ENCODE data around the gene ACSL1.

ACSL1 gene

GRCh38 chr4:184765473-184766340, 60.1 kb downstream of the ACSL1 start:
- TF ChIP-seq CTCF (conservative IDR thresholded peaks at IDR 0.05), result no peak
- TF ChIP-seq ZFX (IDR thresholded peaks at IDR 0.05), result no peak
- H3K27ac ChIP-seq, result no peak overlapping the region

- no peak overlapping the region for H3K27ac ChIP-seq
- TF ChIP-seq ZFX (IDR thresholded peaks at IDR 0.05), result no peak
- no peak for TF ChIP-seq CTCF (conservative IDR thresholded peaks at IDR 0.05)
These were observed 61.2 kb downstream of the ACSL1 start for GRCh38 chr4:184764601-184765000.

GRCh38 chr4:184763150-184763780, 62.5 kb downstream of the ACSL1 start:
- no peak overlapping the region for H3K27ac ChIP-seq
- TF ChIP-seq CTCF (conservative IDR thresholded peaks at IDR 0.05) (no peak), ZFX (IDR thresholded peaks at IDR 0.05) (no peak)

GRCh38 chr4:184762100-184762499, 63.7 kb downstream of the ACSL1 start:
- TF ChIP-seq CTCF (conservative IDR thresholded peaks at IDR 0.05) (no peak), ZFX (IDR thresholded peaks at IDR 0.05) (no peak)
- no peak overlapping the region for H3K27ac ChIP-seq

- TF ChIP-seq CTCF (conservative IDR thresholded peaks at IDR 0.05) (no peak), ZFX (IDR thresholded peaks at IDR 0.05) (no peak)
- H3K27ac ChIP-seq, result no peak overlapping the region
These were observed 65.1 kb downstream of the ACSL1 start for GRCh38 chr4:184760681-184761080.

- H3K27ac ChIP-seq, result no peak overlapping the region
- TF ChIP-seq CTCF (conservative IDR thresholded peaks at IDR 0.05) (no peak), ZFX (IDR thresholded peaks at IDR 0.05) (no peak)
These were observed 68.0 kb downstream of the ACSL1 start for GRCh38 chr4:184757810-184758209.

GRCh38 chr4:184756399-184756798, 69.4 kb downstream of the ACSL1 start:
- TF ChIP-seq ZFX (IDR thresholded peaks at IDR 0.05) (no peak), CTCF (conservative IDR thresholded peaks at IDR 0.05) (no peak)
- no peak overlapping the region for H3K27ac ChIP-seq
